HG03469 (cell line): Measurements from ENCODE around the gene OR1F1.
"Not testable (repeated sequence)": the region's sequence is repeated elsewhere in the genome, so short reads cannot be mapped to it uniquely, and the experiment has no call there.

ENCODE experiments used
- ATAC-seq: cut with Tn5 transposase; IDR thresholded peaks from one replicate; pipeline ENCODE4 v1.9.1; 2021; ENCODE audit warnings: mild to moderate bottlenecking, moderate library complexity, moderate number of reproducible peaks; ENCODE audit not compliant: unreplicated experiment

Gene OR1F1

GRCh38 chr16:3197694-3198333 lies 9.8 kb downstream of the OR1F1 start:
- not testable (repeated sequence) for ATAC-seq

GRCh38 chr16:3198334-3199072 lies 10.5 kb downstream of the OR1F1 start:
- no peak for ATAC-seq

- no peak for ATAC-seq
Observed at GRCh38 chr16:3202903-3203539, 15.0 kb downstream of the OR1F1 start.

GRCh38 chr16:3205939-3206338 lies 17.9 kb downstream of the OR1F1 start:
- ATAC-seq, result not testable (repeated sequence)

GRCh38 chr16:3207086-3207953 lies 19.3 kb downstream of the OR1F1 start:
- ATAC-seq, result no peak

GRCh38 chr16:3212006-3212405 lies 24.0 kb downstream of the OR1F1 start:
- ATAC-seq, result no peak

- ATAC-seq, result no peak
Observed at GRCh38 chr16:3212567-3212966, 24.6 kb downstream of the OR1F1 start.

GRCh38 chr16:3214904-3215600 lies 27.0 kb downstream of the OR1F1 start:
- ATAC-seq, result no peak

- no peak for ATAC-seq
Observed at GRCh38 chr16:3215601-3216262, 27.7 kb downstream of the OR1F1 start.

- no peak for ATAC-seq
Observed at GRCh38 chr16:3216263-3216640, 28.2 kb downstream of the OR1F1 start.

- ATAC-seq, result no peak
Observed at GRCh38 chr16:3220839-3221238, 32.8 kb downstream of the OR1F1 start.

GRCh38 chr16:3223913-3224515 lies 36.0 kb downstream of the OR1F1 start:
- no peak for ATAC-seq

GRCh38 chr16:3234543-3234856 lies 46.5 kb downstream of the OR1F1 start:
- no peak for ATAC-seq

- peak; percentile 69 for ATAC-seq
Observed at GRCh38 chr16:3234857-3235561, 47.0 kb downstream of the OR1F1 start, which contains the start of gene ZNF200. TSS of gene ZNF200 (minus strand) at chr16:3235158. CDS start at chr16:3233755, 1,403 bp downstream.

- ATAC-seq, result no peak
Observed at GRCh38 chr16:3235856-3236669, 48.1 kb downstream of the OR1F1 start.

GRCh38 chr16:3241761-3242160 lies 53.8 kb downstream of the OR1F1 start:
- ATAC-seq, result no peak

- ATAC-seq, result no peak
Observed at GRCh38 chr16:3242709-3243108, 54.7 kb downstream of the OR1F1 start.

GRCh38 chr16:3243882-3244281 lies 55.9 kb downstream of the OR1F1 start:
- no peak for ATAC-seq
